Measurements from ENCODE around the gene CNKSR3.

The CNKSR3 gene

DNA sequence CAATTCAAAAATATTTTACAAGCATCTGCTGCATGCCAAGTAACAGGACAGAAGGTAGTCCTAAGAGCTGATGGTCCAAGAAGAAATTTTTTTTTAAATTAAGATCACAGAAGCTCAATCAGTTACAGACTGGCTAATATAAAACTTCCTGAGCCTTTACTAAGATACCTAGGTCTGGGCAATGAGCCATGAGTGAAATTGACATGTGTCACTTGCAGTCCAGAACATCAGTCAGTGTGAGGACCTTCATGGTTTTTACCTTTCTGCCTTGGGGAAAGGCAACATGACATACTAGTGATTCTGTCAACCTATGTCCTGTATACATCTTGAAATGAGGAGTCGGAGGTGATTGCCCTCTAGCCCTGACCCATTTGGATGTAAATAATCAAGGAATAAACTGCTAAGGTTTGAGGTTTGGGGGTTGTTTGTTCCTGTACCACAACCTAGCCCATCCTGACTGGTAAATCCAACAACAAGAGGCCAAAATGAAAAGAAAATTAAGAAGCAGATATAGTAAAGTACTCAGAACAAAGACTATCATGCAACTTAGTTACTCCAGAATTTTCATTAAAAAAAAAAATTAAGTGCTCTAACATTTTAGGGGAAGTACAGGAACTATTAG lies 70.0 kb downstream of the CNKSR3 start:
- Histone ChIP-seq H4K20me1 (ENCODE audit: insufficient read depth, low read length) (no peaks in the 10 kb centered on the region), H3K27me3 (ENCODE audit: low read depth, low read length) (0 out of 2 replicates have a peak, but pooled peaks cover 7% of the 10 kb centered on the region), H3K4me3 (ENCODE audit: low read length) (no peak overlapping the region), H3K9ac (ENCODE audit: low read length) (no peak overlapping the region), H3K36me3 (replicated peaks; ENCODE audit: low read depth, low read length) (no peaks in the 10 kb centered on the region), H3K4me2 (ENCODE audit: low read length) (no peak overlapping the region), H3K79me2 (ENCODE audit: low read length) (no peaks in the 10 kb centered on the region), H3K9me3 (ENCODE audit: insufficient read depth, low read length) (no peaks in the 10 kb centered on the region), H3K4me1 (ENCODE audit: low read length) (no peaks in the 10 kb centered on the region), H2AFZ (ENCODE audit: low read depth, low read length) (no peak overlapping the region), H3K27ac (ENCODE audit: low read length) (no peak overlapping the region)
- TF ChIP-seq, protein P1, sequence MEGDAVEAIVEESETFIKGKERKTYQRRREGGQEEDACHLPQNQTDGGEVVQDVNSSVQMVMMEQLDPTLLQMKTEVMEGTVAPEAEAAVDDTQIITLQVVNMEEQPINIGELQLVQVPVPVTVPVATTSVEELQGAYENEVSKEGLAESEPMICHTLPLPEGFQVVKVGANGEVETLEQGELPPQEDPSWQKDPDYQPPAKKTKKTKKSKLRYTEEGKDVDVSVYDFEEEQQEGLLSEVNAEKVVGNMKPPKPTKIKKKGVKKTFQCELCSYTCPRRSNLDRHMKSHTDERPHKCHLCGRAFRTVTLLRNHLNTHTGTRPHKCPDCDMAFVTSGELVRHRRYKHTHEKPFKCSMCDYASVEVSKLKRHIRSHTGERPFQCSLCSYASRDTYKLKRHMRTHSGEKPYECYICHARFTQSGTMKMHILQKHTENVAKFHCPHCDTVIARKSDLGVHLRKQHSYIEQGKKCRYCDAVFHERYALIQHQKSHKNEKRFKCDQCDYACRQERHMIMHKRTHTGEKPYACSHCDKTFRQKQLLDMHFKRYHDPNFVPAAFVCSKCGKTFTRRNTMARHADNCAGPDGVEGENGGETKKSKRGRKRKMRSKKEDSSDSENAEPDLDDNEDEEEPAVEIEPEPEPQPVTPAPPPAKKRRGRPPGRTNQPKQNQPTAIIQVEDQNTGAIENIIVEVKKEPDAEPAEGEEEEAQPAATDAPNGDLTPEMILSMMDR (IDR thresholded peaks at IDR 0.05; ENCODE audit: low read depth, low read length): no peak
- no peak for TF ChIP-seq EZH2phosphoT487 (IDR thresholded peaks at IDR 0.05; ENCODE audit: low read depth)

DNA sequence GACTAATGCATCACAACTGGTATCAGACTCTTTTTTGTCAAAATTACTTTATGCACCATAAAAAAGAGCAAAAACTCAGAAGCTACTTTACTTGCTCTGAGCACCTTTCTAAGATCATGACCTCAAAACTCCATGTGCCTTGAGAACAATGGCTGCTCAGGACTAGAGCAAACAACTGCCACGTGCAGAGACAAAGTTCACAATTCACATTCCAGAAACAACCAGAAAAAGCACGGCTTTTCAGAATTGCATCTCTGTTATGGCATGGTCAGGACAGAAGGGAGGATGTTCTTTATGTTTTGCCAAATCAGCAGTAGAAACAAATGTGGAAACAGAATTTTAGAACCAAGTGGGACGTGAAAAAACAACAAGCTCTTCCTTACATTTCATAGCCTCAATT lies 70.5 kb downstream of the CNKSR3 start:
- Histone ChIP-seq H3K79me2 (ENCODE audit: low read length) (no peaks in the 10 kb centered on the region), H3K4me1 (ENCODE audit: low read length) (no peaks in the 10 kb centered on the region), H3K27ac (ENCODE audit: low read length) (no peak overlapping the region), H3K36me3 (replicated peaks; ENCODE audit: low read depth, low read length) (no peaks in the 10 kb centered on the region), H3K4me3 (ENCODE audit: low read length) (no peak overlapping the region), H3K27me3 (ENCODE audit: low read depth, low read length) (0 out of 2 replicates have a peak, but pooled peaks cover 7% of the 10 kb centered on the region), H3K9me3 (ENCODE audit: insufficient read depth, low read length) (no peaks in the 10 kb centered on the region), H4K20me1 (ENCODE audit: insufficient read depth, low read length) (no peaks in the 10 kb centered on the region), H2AFZ (ENCODE audit: low read depth, low read length) (no peak overlapping the region), H3K4me2 (ENCODE audit: low read length) (no peak overlapping the region), H3K9ac (ENCODE audit: low read length) (no peak overlapping the region)
- TF ChIP-seq, protein P1 (IDR thresholded peaks at IDR 0.05; ENCODE audit: low read depth, low read length): no peak
- TF ChIP-seq EZH2phosphoT487 (IDR thresholded peaks at IDR 0.05; ENCODE audit: low read depth): no peak

DNA sequence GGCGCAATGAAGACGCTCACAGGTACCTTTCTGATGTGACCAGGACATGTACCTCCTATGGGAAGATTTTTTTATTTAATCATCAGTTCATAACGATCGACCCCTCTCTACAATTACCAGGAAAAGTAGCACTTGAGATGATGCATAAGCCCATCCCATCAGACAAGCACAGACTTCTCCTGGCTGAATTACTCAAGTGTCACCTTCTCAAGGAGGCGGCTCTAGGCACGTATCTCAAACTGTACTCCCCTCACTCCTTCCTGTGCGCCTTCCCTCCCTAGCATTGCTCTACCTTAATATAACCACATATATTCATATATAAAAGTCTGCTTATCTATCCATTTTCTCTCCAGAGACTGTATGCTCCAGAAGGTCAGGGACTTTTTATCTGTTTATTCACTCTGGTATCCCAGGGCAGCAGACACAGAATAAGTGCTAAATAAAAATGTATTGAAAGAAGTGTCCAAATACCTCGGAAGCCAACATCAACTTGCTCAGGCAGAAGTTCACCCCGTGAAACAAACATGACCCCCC lies 71.5 kb downstream of the CNKSR3 start:
- no peaks in the 10 kb centered on the region for H4K20me1 ChIP-seq (ENCODE audit: insufficient read depth, low read length)
- H3K9ac ChIP-seq (ENCODE audit: low read length): no peak overlapping the region
- H3K9me3 ChIP-seq (ENCODE audit: insufficient read depth, low read length): no peaks in the 10 kb centered on the region
- TF ChIP-seq EZH2phosphoT487 (IDR thresholded peaks at IDR 0.05; ENCODE audit: low read depth): no peak
- TF ChIP-seq, protein P1 (IDR thresholded peaks at IDR 0.05; ENCODE audit: low read depth, low read length): no peak
- no peak overlapping the region for H2AFZ ChIP-seq (ENCODE audit: low read depth, low read length)
- H3K36me3 ChIP-seq (replicated peaks; ENCODE audit: low read depth, low read length): no peaks in the 10 kb centered on the region
- no peak overlapping the region for H3K4me2 ChIP-seq (ENCODE audit: low read length)
- H3K4me3 ChIP-seq (ENCODE audit: low read length): no peak overlapping the region
- no peak overlapping the region for H3K27ac ChIP-seq (ENCODE audit: low read length)
- H3K4me1 ChIP-seq (ENCODE audit: low read length): no peaks in the 10 kb centered on the region
- H3K27me3 ChIP-seq (ENCODE audit: low read depth, low read length): 0 out of 2 replicates have a peak, but pooled peaks cover 7% of the 10 kb centered on the region
- no peaks in the 10 kb centered on the region for H3K79me2 ChIP-seq (ENCODE audit: low read length)

DNA sequence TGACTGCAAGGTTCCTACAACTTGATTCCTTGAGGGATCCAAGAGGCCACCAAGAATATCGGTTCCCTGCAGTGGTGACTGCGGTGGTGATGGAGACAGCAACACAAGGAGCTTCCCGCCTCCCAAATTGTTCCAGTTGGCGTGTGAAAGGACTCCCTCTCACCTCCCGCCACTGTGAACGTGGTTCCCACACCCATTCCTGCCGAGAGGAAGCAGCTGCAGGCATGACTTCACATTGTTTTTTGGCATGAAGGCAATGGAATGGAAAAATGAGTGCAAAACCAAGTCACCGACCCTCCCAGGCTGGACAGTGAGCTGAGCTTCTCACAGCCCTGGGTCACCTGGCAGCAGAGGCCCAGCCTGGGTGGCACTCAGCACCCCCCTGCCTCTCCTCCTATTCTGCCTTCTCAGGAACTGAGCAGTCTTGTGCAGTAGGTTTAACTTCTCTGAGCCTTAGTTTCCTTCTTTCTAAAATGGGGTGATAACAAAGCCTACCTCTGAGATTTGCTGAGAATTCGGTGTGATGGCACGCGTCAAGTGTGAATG lies 75.0 kb downstream of the CNKSR3 start:
- no peaks in the 10 kb centered on the region for H3K79me2 ChIP-seq (ENCODE audit: low read length)
- no peak overlapping the region for H3K4me3 ChIP-seq (ENCODE audit: low read length)
- H4K20me1 ChIP-seq (ENCODE audit: insufficient read depth, low read length): no peaks in the 10 kb centered on the region
- H3K4me1 ChIP-seq (ENCODE audit: low read length): no peaks in the 10 kb centered on the region
- no peak overlapping the region for H3K27ac ChIP-seq (ENCODE audit: low read length)
- H2AFZ ChIP-seq (ENCODE audit: low read depth, low read length): no peak overlapping the region
- no peak overlapping the region for H3K9ac ChIP-seq (ENCODE audit: low read length)
- H3K36me3 ChIP-seq (replicated peaks; ENCODE audit: low read depth, low read length): no peaks in the 10 kb centered on the region
- TF ChIP-seq, protein P1 (IDR thresholded peaks at IDR 0.05; ENCODE audit: low read depth, low read length): no peak
- TF ChIP-seq EZH2phosphoT487 (IDR thresholded peaks at IDR 0.05; ENCODE audit: low read depth): no peak
- 0 out of 2 replicates have a peak, but pooled peaks cover 7% of the 10 kb centered on the region for H3K27me3 ChIP-seq (ENCODE audit: low read depth, low read length)
- H3K9me3 ChIP-seq (ENCODE audit: insufficient read depth, low read length): no peaks in the 10 kb centered on the region
- no peak overlapping the region for H3K4me2 ChIP-seq (ENCODE audit: low read length)

All from OCI-LY3 (cell line).